HG03575 (cell line): ENCODE results near the gene GOSR1.
"Not testable (repeated sequence)": the region's sequence is repeated elsewhere in the genome, so short reads cannot be mapped to it uniquely, and the experiment has no call there.

ENCODE experiments used
- ATAC-seq: cut with Tn5 transposase; IDR thresholded peaks from one replicate; pipeline ENCODE4 v1.9.1; 2021; ENCODE audit not compliant: unreplicated experiment, insufficient number of reproducible peaks, low FRiP score; ENCODE audit errors: extremely low read depth

GOSR1 gene

DNA sequence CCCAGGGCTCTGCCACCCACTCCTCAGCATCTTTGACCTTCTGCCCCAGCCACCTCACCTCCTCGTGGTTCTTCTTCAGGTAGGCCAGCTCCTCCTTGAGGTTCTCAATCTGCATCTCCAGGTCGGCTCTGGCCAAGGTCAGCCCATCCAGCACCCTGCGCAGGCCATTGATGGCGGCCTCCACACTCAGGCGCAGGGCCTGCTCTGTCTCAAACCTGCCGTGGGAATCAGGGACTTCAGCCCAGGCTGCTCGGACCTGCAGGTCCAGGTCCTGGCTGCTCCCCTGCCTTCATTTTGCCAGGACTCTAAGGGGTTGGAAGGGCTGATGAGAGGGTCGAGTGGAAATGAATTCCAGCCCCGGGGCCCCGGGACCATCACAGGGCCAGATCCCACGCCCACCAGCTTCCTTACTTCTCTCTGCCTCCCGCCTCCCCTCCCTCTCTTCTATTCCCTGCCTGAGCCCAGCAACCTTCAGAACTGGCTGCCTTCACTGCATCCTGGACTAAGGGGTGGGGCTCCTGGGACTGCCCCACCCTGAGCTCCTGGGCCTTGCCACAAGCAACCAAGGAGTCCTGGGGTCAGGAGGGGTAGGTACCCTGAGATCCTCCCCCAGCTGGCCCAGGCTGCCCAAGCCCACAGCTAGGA, 92.4 kb downstream of the GOSR1 start:
- ATAC-seq: not testable (repeated sequence)

DNA sequence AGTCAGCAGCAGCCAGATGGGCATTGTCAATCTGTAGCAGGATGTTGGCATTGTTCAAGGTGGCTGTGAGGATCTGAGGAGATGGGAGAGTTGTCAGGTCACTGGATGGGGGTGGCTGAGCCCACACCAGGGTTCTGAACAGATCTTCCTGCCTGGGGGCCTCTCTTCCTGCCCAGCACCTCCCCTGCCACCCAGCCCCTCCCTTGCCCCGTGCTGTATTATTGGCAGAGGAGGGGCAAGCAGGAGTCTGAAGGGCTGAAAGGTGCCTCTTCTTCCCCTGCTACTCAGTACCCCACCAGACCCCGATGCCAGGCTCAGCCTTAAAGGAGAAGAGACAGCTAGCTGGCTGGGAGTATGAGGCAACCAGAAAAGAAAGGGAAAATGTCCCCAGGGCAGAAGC, 93.0 kb downstream of the GOSR1 start:
- no peak for ATAC-seq

DNA sequence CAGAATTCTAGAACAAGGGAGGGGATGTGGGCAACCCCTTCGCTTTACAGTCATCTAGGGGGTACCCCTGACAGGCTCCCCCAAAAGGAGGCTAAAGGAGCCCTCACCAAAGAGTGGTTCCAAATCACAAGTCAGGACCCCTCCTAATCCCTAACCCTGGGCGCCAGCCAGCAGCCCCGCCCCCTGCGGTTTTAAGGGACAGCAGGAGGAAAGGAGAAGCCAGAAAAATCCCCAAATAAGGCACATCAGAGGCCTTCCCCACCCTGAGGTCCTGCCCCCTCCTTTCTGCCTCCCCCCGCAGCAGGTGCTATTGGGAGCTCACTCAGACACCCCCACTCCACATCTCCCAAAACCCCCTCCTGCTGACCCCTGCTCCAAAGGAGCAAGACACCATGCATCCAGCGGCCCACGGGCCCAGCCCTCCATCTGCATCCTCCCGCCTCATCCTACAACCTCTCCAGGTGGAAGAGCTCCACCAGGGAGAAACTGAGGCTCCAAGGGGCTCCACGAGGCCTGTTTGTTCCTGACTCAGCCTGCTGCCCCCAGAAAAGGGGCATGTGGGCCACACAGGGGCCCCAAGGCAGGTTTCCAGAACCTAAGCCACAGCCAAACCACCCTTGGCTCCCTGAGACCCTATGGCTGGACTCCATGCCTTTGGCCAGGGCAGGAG, 93.5 kb downstream of the GOSR1 start:
- ATAC-seq: no peak

DNA sequence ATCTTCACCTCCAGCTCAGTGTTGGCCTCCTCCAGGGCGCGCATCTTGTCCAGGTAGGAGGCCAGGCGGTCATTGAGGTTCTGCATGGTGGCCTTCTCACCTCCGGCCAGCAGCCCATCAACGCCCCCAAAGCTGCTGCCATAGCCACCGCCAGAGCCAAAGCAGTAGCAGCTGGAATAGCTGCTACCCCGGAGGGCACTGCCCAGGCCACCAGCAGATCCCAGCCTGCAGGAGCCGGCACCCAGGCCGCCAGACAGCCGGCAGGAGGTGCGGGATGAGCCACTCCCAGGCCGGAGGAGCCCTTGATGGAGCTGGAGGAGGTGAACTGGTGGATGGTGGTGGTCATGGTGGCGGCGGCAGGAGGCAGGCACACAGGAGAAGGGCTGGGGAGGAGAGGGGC, 94.2 kb downstream of the GOSR1 start:
- not testable (repeated sequence) for ATAC-seq

DNA sequence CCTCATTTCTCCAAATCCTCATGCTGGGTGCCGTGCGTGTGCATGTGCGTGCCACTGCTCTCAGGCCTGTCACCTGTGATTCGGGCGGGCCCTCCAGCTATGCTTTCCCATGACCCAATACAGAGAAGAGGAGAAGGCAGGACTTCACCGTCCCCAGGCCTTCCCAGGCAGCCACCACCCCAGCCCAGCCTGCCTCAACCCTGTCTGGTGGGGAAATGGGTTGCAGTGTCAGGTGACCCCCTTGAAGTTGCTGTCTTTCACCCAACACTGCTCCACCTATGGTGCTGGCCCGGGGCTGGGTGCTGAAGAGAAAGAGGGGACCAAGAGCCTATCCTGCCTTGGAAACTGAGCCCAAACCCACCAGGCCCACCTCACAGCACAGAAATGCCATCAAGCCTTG, 94.7 kb downstream of the GOSR1 start:
- ATAC-seq: no peak

DNA sequence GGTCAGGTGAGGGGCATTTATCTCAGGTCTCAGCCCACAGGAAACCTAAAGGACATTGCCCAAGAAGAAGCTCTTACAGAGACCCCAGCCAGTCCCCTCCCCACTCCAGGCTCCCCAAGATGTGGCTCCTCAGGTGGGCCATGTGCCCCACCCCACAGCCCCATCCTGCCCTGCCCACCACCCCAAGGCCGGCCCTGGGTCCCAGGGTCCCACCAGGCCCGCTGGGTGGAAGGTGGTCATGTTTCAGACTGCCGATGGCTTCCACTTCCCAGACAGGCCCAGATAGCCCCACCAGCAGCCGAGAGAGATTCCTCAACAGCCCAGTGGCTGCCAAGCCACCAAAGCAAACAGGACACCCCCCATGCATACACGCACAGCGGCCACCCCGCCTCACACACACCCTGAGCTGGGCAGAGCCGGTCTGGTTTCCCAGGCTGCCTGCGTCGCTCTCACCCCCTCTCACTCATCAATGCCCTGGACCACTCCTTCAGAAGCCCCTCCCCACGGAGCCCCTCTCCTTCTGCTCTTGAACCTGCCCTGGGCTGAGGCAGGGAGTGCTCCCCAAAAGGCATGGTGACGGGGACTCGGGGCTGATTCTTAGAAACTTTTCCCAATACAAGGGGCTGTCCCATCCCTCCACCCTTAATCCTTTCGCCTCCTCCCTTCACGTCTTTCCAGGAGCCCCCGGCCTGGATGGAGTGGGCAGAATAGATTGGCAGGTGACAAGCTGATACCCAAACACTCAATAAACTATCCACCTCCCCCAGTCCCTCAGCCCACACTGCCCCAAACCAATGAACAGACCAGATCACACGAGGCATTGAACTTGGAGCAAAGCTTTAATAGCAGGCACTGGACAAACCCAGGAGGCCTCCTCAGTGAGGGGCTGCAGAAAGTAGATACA, 95.7 kb downstream of the GOSR1 start:
- not testable (repeated sequence) for ATAC-seq

DNA sequence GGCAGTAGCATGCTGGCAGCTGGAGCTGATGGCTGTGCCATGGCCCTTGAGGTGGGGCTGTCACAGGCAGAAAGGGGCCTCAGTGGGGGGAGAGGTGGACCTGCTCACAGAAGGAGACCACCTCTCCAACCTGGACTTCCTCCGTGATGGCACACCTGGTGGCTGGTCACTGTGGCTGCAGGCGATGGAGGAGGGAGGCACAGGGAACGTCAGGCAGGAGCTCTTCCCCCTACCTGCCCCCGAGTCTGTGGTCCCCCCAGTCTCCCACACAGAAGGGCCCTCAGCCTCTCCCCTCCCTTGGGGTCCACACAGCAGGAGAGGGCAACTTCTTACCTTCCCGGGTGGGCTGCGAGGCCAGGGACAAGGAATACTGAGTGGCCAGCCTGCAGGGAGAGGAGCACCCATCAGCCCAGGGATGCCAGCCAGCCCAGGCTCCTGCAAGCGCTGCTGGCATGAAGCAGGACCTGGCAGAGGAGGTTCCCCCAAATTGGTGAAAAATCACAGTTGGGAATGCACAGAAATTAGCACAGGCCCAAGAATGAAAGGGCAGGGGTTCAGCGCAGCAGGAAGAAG, 96.5 kb downstream of the GOSR1 start:
- ATAC-seq: no peak

DNA sequence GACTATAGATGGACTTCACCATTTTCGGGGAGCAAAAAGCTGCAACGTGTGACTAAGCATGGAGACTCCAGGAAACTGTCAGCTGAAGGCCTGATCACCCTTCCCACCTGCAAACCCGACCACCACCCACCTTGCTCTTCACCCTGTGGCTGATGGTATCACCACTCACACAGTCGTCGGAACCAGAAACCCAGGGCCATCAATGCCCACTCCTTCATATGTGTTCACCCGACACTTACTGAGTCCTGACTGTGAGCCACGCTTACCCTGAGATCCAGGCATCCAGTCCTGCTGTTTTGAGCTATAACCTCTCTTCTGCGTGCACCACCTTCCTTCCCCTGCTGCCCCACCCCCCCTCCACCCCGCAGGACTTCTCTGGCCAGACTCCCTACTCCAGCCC, 97.1 kb downstream of the GOSR1 start:
- ATAC-seq: not testable (repeated sequence)

DNA sequence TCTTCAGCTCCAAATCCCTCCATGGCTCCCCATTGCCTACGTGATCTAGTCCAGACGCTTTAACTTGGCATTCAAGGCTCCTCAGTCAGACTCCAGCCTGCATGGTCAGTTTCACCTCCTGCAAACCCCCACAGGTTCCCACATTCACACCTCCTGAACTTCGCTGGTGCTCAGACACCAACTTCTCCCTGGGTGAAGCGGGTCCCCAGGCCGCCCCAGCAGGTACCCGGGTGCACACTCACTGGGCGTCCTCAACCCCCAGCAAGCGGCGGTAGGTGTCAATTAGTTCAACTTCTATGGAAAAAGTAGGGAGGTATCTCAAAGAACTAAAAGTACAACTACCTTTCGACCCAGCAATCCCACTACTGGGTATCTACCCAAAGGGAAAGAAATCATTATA, 97.6 kb downstream of the GOSR1 start:
- ATAC-seq: not testable (repeated sequence)

DNA sequence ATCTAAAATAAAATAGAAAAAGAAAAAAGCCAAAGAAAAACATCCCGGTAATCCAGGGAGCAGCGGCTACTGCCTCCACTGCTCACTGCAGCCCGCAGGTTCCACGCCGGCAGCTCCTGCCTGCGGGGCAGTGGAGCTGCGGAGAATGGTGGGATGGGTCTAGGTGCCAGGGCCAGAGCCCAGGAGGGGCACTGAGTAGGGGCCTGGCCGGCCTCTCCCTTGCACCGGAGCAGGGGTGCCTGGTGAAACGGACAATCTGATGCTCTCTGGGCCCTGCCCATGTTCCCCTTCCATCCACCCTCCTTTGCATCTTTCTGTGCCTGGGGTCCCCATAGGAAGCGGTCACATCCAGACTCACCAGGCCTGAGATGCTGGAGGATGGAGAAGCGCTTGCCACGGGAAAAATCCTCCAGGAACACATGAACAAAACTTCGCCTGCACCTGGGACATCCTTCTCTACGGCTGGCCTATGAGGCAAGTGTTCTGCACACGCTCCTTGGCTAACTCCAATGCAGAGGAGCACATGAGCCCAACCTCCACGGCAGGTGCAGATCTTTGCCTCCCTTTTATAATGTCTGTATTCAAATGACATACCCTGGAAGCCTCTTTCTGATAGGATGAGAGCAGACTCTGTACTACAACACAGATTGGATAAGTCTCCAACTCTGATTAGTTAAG, 98.6 kb downstream of the GOSR1 start:
- not testable (repeated sequence) for ATAC-seq

DNA sequence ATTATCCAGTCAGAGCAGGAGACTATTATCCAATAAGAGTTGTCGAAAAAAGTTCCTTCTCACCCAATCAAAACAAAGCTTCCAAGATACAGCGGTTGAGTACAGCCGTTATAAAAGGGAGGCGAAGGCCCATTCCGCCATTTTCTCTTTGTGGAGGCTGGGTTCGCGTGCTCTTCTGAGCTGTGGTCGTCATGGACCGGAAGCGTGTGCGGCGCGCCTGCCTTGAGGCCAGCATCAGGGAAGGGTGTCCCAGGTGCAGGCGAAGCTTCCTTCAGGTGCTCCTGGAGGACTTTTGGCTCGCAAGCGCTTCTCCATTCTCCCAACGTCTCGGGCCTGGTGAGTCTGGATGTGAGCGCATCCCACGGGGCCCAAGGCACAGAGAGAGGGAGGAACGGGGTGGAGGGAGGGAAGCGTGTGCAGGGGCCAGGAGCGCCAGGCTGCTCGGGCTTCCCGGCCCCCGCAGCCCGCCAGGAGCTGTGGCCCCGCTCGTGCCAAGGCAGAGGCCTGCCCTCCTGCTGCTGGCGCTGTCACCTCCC, 99.2 kb downstream of the GOSR1 start:
- no peak for ATAC-seq
